Measurements from ENCODE around the gene PAM16. TPM values are rescaled to one million over a fixed set of nuclear protein-coding genes. Genes with fewer than 3 reads are reported as not detected.
"Not testable (repeated sequence)": the region's sequence is repeated elsewhere in the genome, so short reads cannot be mapped to it uniquely, and the experiment has no call there.

Gene PAM16
- total RNA-seq, 2 donors from 2014 or later, result 57.7 to 66.2 TPM

DNA sequence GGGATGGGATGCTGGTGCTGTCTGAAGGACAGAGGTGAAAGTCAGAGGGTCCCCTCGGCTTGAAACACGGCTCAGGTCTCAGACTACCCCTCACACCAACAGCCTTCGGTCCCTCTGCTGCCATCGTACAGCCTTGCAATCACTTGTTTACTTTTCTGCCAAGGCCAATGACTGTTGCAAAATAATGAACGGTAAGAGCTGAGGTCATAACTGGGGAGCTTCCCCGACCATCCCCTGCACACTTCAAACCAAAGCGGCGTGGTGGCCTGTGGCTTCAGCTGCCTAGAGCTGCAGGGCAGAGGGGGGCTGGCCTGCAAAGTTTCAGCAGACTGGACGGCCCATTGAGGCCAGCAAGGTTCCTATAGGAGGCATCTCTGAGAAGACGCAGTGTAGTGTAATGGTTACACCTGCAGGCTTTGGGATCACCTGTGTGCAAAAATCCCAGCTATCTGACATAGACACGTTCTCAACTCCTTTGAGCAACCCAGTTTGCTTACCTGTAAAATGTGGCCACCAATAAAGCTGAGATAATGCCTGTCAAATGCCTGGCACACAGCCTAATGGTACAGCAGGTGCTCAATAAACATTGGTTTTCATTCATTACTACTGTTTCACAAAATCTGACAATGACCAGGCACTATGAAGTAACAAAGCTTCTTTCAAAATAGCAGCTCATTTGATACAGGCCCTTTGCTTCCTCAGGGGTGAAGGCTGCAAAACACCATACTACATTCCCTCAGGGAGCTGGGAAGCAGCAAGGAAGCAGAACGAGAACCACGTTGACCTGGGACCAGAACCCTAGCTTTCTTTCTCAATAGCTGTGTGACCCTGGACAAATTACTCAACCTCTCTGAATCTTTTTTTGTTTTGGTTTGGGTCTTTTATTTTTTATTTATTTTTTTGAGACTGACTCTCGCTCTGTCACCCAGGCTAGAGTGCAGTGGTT is 5.0 kb downstream of the PAM16 start:
- DNase-seq, result no peak
- H3K27ac ChIP-seq (ENCODE audit: low read depth, low read length), result no peak overlapping the region
- peaks cover 10% of the 10 kb centered on the region for H3K9me3 Mint-ChIP-seq
- H3K4me1 ChIP-seq (ENCODE audit: control insufficient read depth, insufficient read depth, low read length), result no peaks in the 10 kb centered on the region
- no peak overlapping the region for H3K27ac Mint-ChIP-seq
- H3K36me3 ChIP-seq (ENCODE audit: control insufficient read depth, insufficient read depth, low read length), result peaks cover 8% of the 10 kb centered on the region
- H3K4me3 Mint-ChIP-seq, result no peak overlapping the region
- no peak for TF ChIP-seq CTCF (conservative IDR thresholded peaks at IDR 0.05)
- no peaks in the 10 kb centered on the region for H3K27me3 ChIP-seq (ENCODE audit: control insufficient read depth, insufficient read depth, low read length, poor library complexity, severe bottlenecking)
- H3K9me3 ChIP-seq (ENCODE audit: control insufficient read depth, low read length), result no peaks in the 10 kb centered on the region
- no peak overlapping the region for H3K4me3 ChIP-seq (ENCODE audit: low read length)
- WGBS, 2 experiments (ENCODE audit: insufficient coverage in 1 of 2, insufficient read length in 1 of 2), result 95% methylated on average over 12 to 14 of the region's 14 CpGs
- no peaks in the 10 kb centered on the region for H3K4me1 Mint-ChIP-seq
- H3K27me3 Mint-ChIP-seq (ENCODE audit: insufficient read depth), result no peaks in the 10 kb centered on the region
- H3K9ac ChIP-seq (ENCODE audit: extremely low read depth, low read length, poor library complexity, severe bottlenecking), result no peak overlapping the region
- peaks cover 27% of the 10 kb centered on the region for H3K36me3 Mint-ChIP-seq (ENCODE audit: low read depth)

GRCh38 chr16:4344983-4345835 is 5.9 kb downstream of the PAM16 start:
- H3K27me3 ChIP-seq (ENCODE audit: control insufficient read depth, insufficient read depth, low read length, poor library complexity, severe bottlenecking), result no peaks in the 10 kb centered on the region
- no peak overlapping the region for H3K4me3 ChIP-seq (ENCODE audit: low read length)
- no peak for DNase-seq
- no peaks in the 10 kb centered on the region for H3K27me3 Mint-ChIP-seq (ENCODE audit: insufficient read depth)
- H3K9ac ChIP-seq (ENCODE audit: extremely low read depth, low read length, poor library complexity, severe bottlenecking), result no peak overlapping the region
- no peaks in the 10 kb centered on the region for H3K4me1 ChIP-seq (ENCODE audit: control insufficient read depth, insufficient read depth, low read length)
- no peaks in the 10 kb centered on the region for H3K4me1 Mint-ChIP-seq
- H3K9me3 ChIP-seq (ENCODE audit: control insufficient read depth, low read length), result no peaks in the 10 kb centered on the region
- TF ChIP-seq CTCF (conservative IDR thresholded peaks at IDR 0.05), result no peak
- H3K27ac Mint-ChIP-seq, result no peak overlapping the region
- H3K36me3 ChIP-seq (ENCODE audit: control insufficient read depth, insufficient read depth, low read length), result peaks cover 14% of the 10 kb centered on the region
- H3K9me3 Mint-ChIP-seq, result peaks cover 10% of the 10 kb centered on the region
- no peak overlapping the region for H3K27ac ChIP-seq (ENCODE audit: low read depth, low read length)
- peaks cover 30% of the 10 kb centered on the region for H3K36me3 Mint-ChIP-seq (ENCODE audit: low read depth)
- 92 to 96% methylated on average over 24 to 26 of the region's 26 CpGs for WGBS, 2 experiments (ENCODE audit: insufficient coverage in 1 of 2, insufficient read length in 1 of 2)
- H3K4me3 Mint-ChIP-seq, result no peak overlapping the region

GRCh38 chr16:4344300-4344982 is 6.7 kb downstream of the PAM16 start:
- H3K9ac ChIP-seq (ENCODE audit: extremely low read depth, low read length, poor library complexity, severe bottlenecking); H3K27ac ChIP-seq (ENCODE audit: low read depth, low read length); H3K4me1 Mint-ChIP-seq; H3K9me3 ChIP-seq (ENCODE audit: control insufficient read depth, low read length); DNase-seq; H3K4me1 ChIP-seq (ENCODE audit: control insufficient read depth, insufficient read depth, low read length); H3K4me3 Mint-ChIP-seq; H3K27me3 ChIP-seq (ENCODE audit: control insufficient read depth, insufficient read depth, low read length, poor library complexity, severe bottlenecking); H3K27ac Mint-ChIP-seq; H3K27me3 Mint-ChIP-seq (ENCODE audit: insufficient read depth); H3K4me3 ChIP-seq (ENCODE audit: low read length): not testable (repeated sequence)
- H3K9me3 Mint-ChIP-seq, result peaks cover 10% of the 10 kb centered on the region
- WGBS, 2 experiments (ENCODE audit: insufficient coverage in 1 of 2, insufficient read length in 1 of 2), result 43% methylated on average over 3 of the region's 10 CpGs; no CpG with 5 or more reads in 1 of the 2 experiments
- peaks cover 19% of the 10 kb centered on the region for H3K36me3 ChIP-seq (ENCODE audit: control insufficient read depth, insufficient read depth, low read length)
- H3K36me3 Mint-ChIP-seq (ENCODE audit: low read depth), result peaks cover 31% of the 10 kb centered on the region

All from endodermal cell (in vitro differentiated cells).